SK-N-SH (cell line): ENCODE measurements around the gene S100A9. TPM values are rescaled to one million over a fixed set of nuclear protein-coding genes. Genes with fewer than 3 reads are reported as not detected.

ENCODE experiments used
- CTCF ChIA-PET: fragments of 300-600, 350-600 bp; formaldehyde crosslinking; extraction: SDS; loops from one replicate; lab custom pipeline; 2021; lab: Yijun Ruan, JAX
- POLR2A ChIA-PET: fragments of 350-600 bp; sonication (Branson Sonifier 250); formaldehyde crosslinking; extraction: SDS; loops from one replicate; lab custom pipeline; 2020; ENCODE audit warnings: antibody characterized with exemption, inconsistent platforms; lab: Yijun Ruan, JAX
- DNase-seq: peaks from one replicate; pipeline ENCODE4 v3.0.0; 2012
- H2AFZ ChIP-seq: fragments of 200-600 bp; sonication (generic); 2 replicates; pipeline ENCODE4 v1.8.1; 2016; ENCODE audit warnings: antibody characterized with exemption, mild to moderate bottlenecking, low read depth
- H3F3A ChIP-seq: fragments of 200-600 bp; sonication (generic); replicated peaks from 2 replicates; pipeline ENCODE3; 2016; ENCODE audit warnings: antibody characterized with exemption, mild to moderate bottlenecking; ENCODE audit not compliant: insufficient read depth
- H3K27ac ChIP-seq, 2 experiments: fragments of 200-500 bp in 1 of 2; fragments of 200-600 bp in 1 of 2; sonication (Bioruptor generic) in 1 of 2; sonication (generic), shearing (Covaris generic) in 1 of 2; 2 replicates each; pipeline versions ENCODE4 v1.5.1 to v1.6.1; 2014 to 2016; ENCODE audit warnings: low read depth in 2 of 2, inconsistent platforms in 1 of 2, low read length in 1 of 2, mild to moderate bottlenecking in 1 of 2, mixed read lengths in 1 of 2
- H3K27me3 ChIP-seq: fragments of 200-600 bp; sonication (generic), shearing (Covaris generic); 2 replicates; pipeline ENCODE4 v1.6.1; 2016; ENCODE audit warnings: mixed run types; ENCODE audit not compliant: insufficient read depth
- H3K36me3 ChIP-seq, 2 experiments: fragments of 200-500 bp in 1 of 2; fragments of 200-600 bp in 1 of 2; sonication (Bioruptor generic) in 1 of 2; sonication (generic) in 1 of 2; replicated peaks in 1 of 2; 2 replicates each; pipeline versions ENCODE3 to v1.5.1; 2014 to 2016; ENCODE audit warnings: low read length in 1 of 2, mild to moderate bottlenecking in 1 of 2; ENCODE audit not compliant: insufficient read depth in 2 of 2, control insufficient read depth in 1 of 2
- H3K4me1 ChIP-seq, 2 experiments: fragments of 200-500 bp in 1 of 2; fragments of 200-600 bp in 1 of 2; sonication (Bioruptor generic) in 1 of 2; sonication (generic), shearing (Covaris generic) in 1 of 2; 2 replicates each; pipeline versions ENCODE4 v1.5.1 to v1.6.1; 2014 to 2016; ENCODE audit warnings: low read depth in 1 of 2, low read length in 1 of 2, mixed run types in 1 of 2; ENCODE audit not compliant: insufficient read depth in 2 of 2, control insufficient read depth in 1 of 2
- H3K4me2 ChIP-seq: fragments of 200-600 bp; sonication (generic), shearing (Covaris generic); 2 replicates; pipeline ENCODE4 v1.6.1; 2017; ENCODE audit warnings: mixed run types
- H3K4me3 ChIP-seq, 2 experiments: fragments of 200-500 bp in 1 of 2; fragments of 200-600 bp in 1 of 2; sonication (Bioruptor generic) in 1 of 2; sonication (generic), shearing (Covaris generic) in 1 of 2; 2 replicates each; pipeline versions ENCODE4 v1.5.1 to v1.8.1; 2014 to 2016; ENCODE audit warnings: low read depth in 2 of 2, inconsistent platforms in 1 of 2, low read length in 1 of 2, mild to moderate bottlenecking in 1 of 2, mixed read lengths in 1 of 2, moderate library complexity in 1 of 2
- H3K79me2 ChIP-seq: fragments of 200-600 bp; sonication (generic); 2 replicates; pipeline ENCODE4 v1.8.1; 2017; ENCODE audit warnings: mild to moderate bottlenecking; ENCODE audit not compliant: insufficient read depth
- H3K9ac ChIP-seq: fragments of 200-600 bp; sonication (generic); 2 replicates; pipeline ENCODE4 v1.6.1; 2017; ENCODE audit warnings: mixed run types
- H3K9me2 ChIP-seq: fragments of 200-600 bp; sonication (generic); 2 replicates; pipeline ENCODE4 v1.6.1; 2017; ENCODE audit warnings: mixed run types
- H3K9me3 ChIP-seq: fragments of 200-600 bp; sonication (generic); 2 replicates; pipeline ENCODE4 v1.6.1; 2017; ENCODE audit warnings: mixed run types, mild to moderate bottlenecking, moderate library complexity
- H4K20me1 ChIP-seq: fragments of 200-600 bp; sonication (generic); 2 replicates; pipeline ENCODE4 v1.6.1; 2017; ENCODE audit warnings: mild to moderate bottlenecking, mixed run types; ENCODE audit not compliant: insufficient read depth
- CHD2 ChIP-seq: fragments of 150-350 bp; IDR thresholded peaks from 2 replicates; pipeline ENCODE4 v1.6.1; 2018; ENCODE audit warnings: low read length; ENCODE audit not compliant: partially characterized antibody
- CTCF ChIP-seq: fragments of 200-600 bp; sonication (generic); IDR thresholded peaks from 2 replicates; pipeline ENCODE4 v1.6.1; 2017; ENCODE audit warnings: antibody characterized with exemption, mild to moderate bottlenecking, moderate library complexity
- EZH2phosphoT487 ChIP-seq: fragments of 200-600 bp; sonication (generic); IDR thresholded peaks from 2 replicates; pipeline ENCODE4 v1.6.1; 2017; ENCODE audit warnings: low read depth, mixed run types, mild to moderate bottlenecking, antibody characterized with exemption, moderate library complexity, borderline replicate concordance
- FOXJ3 ChIP-seq: sonication (generic); formaldehyde crosslinking; IDR thresholded peaks from 2 replicates; pipeline ENCODE4 v1.5.1; 2020; ENCODE audit warnings: mild to moderate bottlenecking, missing genetic modification reagents
- FOXM1 ChIP-seq: IDR thresholded peaks from 2 replicates; pipeline ENCODE4 v1.4.0; 2012; ENCODE audit warnings: low read depth, mild to moderate bottlenecking
- MAX ChIP-seq: IDR thresholded peaks from 2 replicates; pipeline ENCODE4 v1.4.0; 2012; ENCODE audit warnings: low read depth
- MEF2A ChIP-seq: IDR thresholded peaks from 2 replicates; pipeline ENCODE4 v1.4.0; 2012; ENCODE audit warnings: low read depth, borderline replicate concordance
- NFIC ChIP-seq: IDR thresholded peaks from 2 replicates; pipeline ENCODE4 v1.4.0; 2012; ENCODE audit warnings: borderline replicate concordance
- RAD21 ChIP-seq: IDR thresholded peaks from 2 replicates; pipeline ENCODE4 v1.6.1; 2012; ENCODE audit warnings: mild to moderate bottlenecking, low read length
- RCOR1 ChIP-seq: fragments of 150-350 bp; IDR thresholded peaks from 2 replicates; pipeline ENCODE4 v1.6.1; 2017; ENCODE audit warnings: antibody characterized with exemption, low read length
- RFX5 ChIP-seq: IDR thresholded peaks from 2 replicates; pipeline ENCODE4 v1.6.1; 2012; ENCODE audit warnings: mild to moderate bottlenecking, improper control_type of control experiment, low read length
- SIN3A ChIP-seq: IDR thresholded peaks from 2 replicates; pipeline ENCODE4 v1.6.1; 2012; ENCODE audit warnings: low read depth, mild to moderate bottlenecking, low read length, moderate library complexity, borderline replicate concordance
- SMC3 ChIP-seq: IDR thresholded peaks from 2 replicates; pipeline ENCODE4 v1.6.1; 2012; ENCODE audit warnings: low read depth, low read length, improper control_type of control experiment
- TEAD4 ChIP-seq: IDR thresholded peaks from 2 replicates; pipeline ENCODE4 v1.4.0; 2012; ENCODE audit warnings: mild to moderate bottlenecking, borderline replicate concordance; ENCODE audit not compliant: insufficient read depth
- USF2 ChIP-seq: fragments of 150-350 bp; IDR thresholded peaks from 2 replicates; pipeline ENCODE4 v1.6.1; 2017; ENCODE audit warnings: antibody characterized with exemption, low read length, low read depth, borderline replicate concordance
- YY1 ChIP-seq: IDR thresholded peaks from 2 replicates; pipeline ENCODE4 v1.4.0; 2012; ENCODE audit warnings: low read depth, mild to moderate bottlenecking
- ZBTB33 ChIP-seq: IDR thresholded peaks from 2 replicates; pipeline ENCODE4 v1.4.0; 2012; ENCODE audit warnings: low read depth, borderline replicate concordance
- WGBS: methylation state at CpG from one replicate; pipeline ENCODE4 v1.1.6; 2017; ENCODE audit warnings: low lambda C conversion rate; 5-methylcytosine and 5-hydroxymethylcytosine counted together
- polyA plus RNA-seq, 3 experiments: library from polyadenylated mRNA; depleted of rRNA; stranded (reverse); fragments of >200 nt; gene quantifications; 2 replicates each; pipeline ENCODE4 v1.2.3, GENCODE V29; 2012

S100A9 gene
- polyA plus RNA-seq, 1 of the 3 experiments (the other 2 are of a cell fraction) = not detected

- Histone ChIP-seq H3K4me1 (no peaks in the 10 kb centered on the region), H3K79me2 (no peaks in the 10 kb centered on the region), H3K9me2 (no peaks in the 10 kb centered on the region), H2AFZ (no peak overlapping the region), H4K20me1 (no peaks in the 10 kb centered on the region), H3K4me2 (no peak overlapping the region), H3K27ac (no peak overlapping the region), H3K4me3 (no peak overlapping the region), H3F3A (no peaks in the 10 kb centered on the region), H3K9ac (no peak overlapping the region), H3K36me3 (no peaks in the 10 kb centered on the region)
- CTCF ChIA-PET = no interaction called here
- POLR2A ChIA-PET = no interaction called here
- 23% methylated on average over 3 of the region's 3 CpGs for WGBS
- DNase-seq = no peak
- TF ChIP-seq ZBTB33 (no peak), RFX5 (no peak), RCOR1 (no peak), SIN3A (no peak), NFIC (no peak), YY1 (no peak), RAD21 (no peak), EZH2phosphoT487 (no peak), FOXM1 (no peak), SMC3 (no peak), FOXJ3 (no peak), MEF2A (no peak), USF2 (no peak), CHD2 (no peak), TEAD4 (no peak), CTCF (no peak), MAX (no peak)
- TF ChIP-seq, all 33 proteins: peak for 0
- Histone ChIP-seq H3K9me3 (no peaks in the 10 kb centered on the region), H3K27me3 (peaks cover 19% of the 10 kb centered on the region; the same call in 1 of the 2 replicates)
These were observed 12.5 kb downstream of the S100A9 start for GRCh38 chr1:153370146-153370545.
